Neuronal stem cell (in vitro differentiated cells): Measurements from ENCODE around the gene FAM163B.
A peak's percentile ranks its signal among the peaks of the same experiment; 100 is the strongest.

Experiments used
- DNase-seq: peaks from one replicate; pipeline ENCODE4 v3.0.0-alpha.2; 2013; ENCODE audit warnings: low spot score
- H2AFZ ChIP-seq: one replicate; pipeline ENCODE4 v1.6.1; 2013; ENCODE audit warnings: mild to moderate bottlenecking, low read length, inconsistent platforms
- H2AK5ac ChIP-seq: 2 replicates; pipeline ENCODE4 v1.6.1; 2013; ENCODE audit warnings: low read depth, mild to moderate bottlenecking, inconsistent platforms, low read length, moderate library complexity, mixed read lengths
- H2BK120ac ChIP-seq: 2 replicates; pipeline ENCODE4 v1.6.1; 2013; ENCODE audit warnings: low read depth, mild to moderate bottlenecking, inconsistent platforms, low read length, moderate library complexity, mixed read lengths
- H2BK12ac ChIP-seq: one replicate; pipeline ENCODE4 v1.6.1; 2013; ENCODE audit warnings: low read length, inconsistent platforms
- H2BK15ac ChIP-seq: 2 replicates; pipeline ENCODE4 v1.6.1; 2013; ENCODE audit warnings: mild to moderate bottlenecking, low read length, inconsistent platforms, mixed read lengths
- H2BK5ac ChIP-seq: one replicate; pipeline ENCODE4 v1.6.1; 2013; ENCODE audit warnings: inconsistent platforms, mild to moderate bottlenecking, low read length, moderate library complexity
- H3K14ac ChIP-seq: one replicate; pipeline ENCODE4 v1.6.1; 2013; ENCODE audit warnings: low read length, inconsistent platforms
- H3K18ac ChIP-seq: 2 replicates; pipeline ENCODE4 v1.6.1; 2013; ENCODE audit warnings: low read length, inconsistent platforms
- H3K23ac ChIP-seq: 2 replicates; pipeline ENCODE4 v1.6.1; 2013; ENCODE audit warnings: low read depth, mild to moderate bottlenecking, mixed read lengths, low read length, inconsistent platforms; ENCODE audit not compliant: poor library complexity
- H3K27ac ChIP-seq: replicated peaks from 3 replicates; pipeline ENCODE4 v1.5.1; 2013; ENCODE audit warnings: low read length, inconsistent platforms
- H3K27me3 ChIP-seq, 3 experiments: 2 replicates each; pipeline ENCODE4 v1.6.1; 2013; ENCODE audit warnings: low read length in 3 of 3, mild to moderate bottlenecking in 2 of 3, inconsistent platforms in 1 of 3, low read depth in 1 of 3, mixed read lengths in 1 of 3, moderate library complexity in 1 of 3; ENCODE audit not compliant: control insufficient read depth in 3 of 3, insufficient read depth in 3 of 3
- H3K36me3 ChIP-seq, 2 donors: replicated peaks in 1 of 2; 2 replicates each; pipeline ENCODE4 v1.6.1; 2013; ENCODE audit warnings: low read length in 2 of 2; ENCODE audit not compliant: control insufficient read depth in 2 of 2, insufficient read depth in 2 of 2
- H3K4ac ChIP-seq: 2 replicates; pipeline ENCODE4 v1.6.1; 2013; ENCODE audit warnings: inconsistent platforms, mild to moderate bottlenecking, low read length, moderate library complexity
- H3K4me1 ChIP-seq, 2 donors: 1 replicate in 1 of 2; 2 replicates in 1 of 2; pipeline ENCODE4 v1.6.1; 2013; ENCODE audit warnings: low read length in 2 of 2, low read depth in 1 of 2; ENCODE audit not compliant: control insufficient read depth in 2 of 2, insufficient read depth in 1 of 2
- H3K4me2 ChIP-seq: one replicate; pipeline ENCODE4 v1.6.1; 2013; ENCODE audit warnings: mild to moderate bottlenecking, low read length, inconsistent platforms; ENCODE audit not compliant: insufficient read depth, poor library complexity, severe bottlenecking
- H3K4me3 ChIP-seq, 2 donors: 2 replicates each; pipeline ENCODE4 v1.5.1; 2013; ENCODE audit warnings: low read length in 2 of 2, mild to moderate bottlenecking in 2 of 2, inconsistent platforms in 1 of 2, moderate library complexity in 1 of 2
- H3K79me1 ChIP-seq: one replicate; pipeline ENCODE4 v1.6.1; 2013; ENCODE audit warnings: low read depth, mild to moderate bottlenecking, inconsistent platforms, low read length, moderate library complexity
- H3K9ac ChIP-seq: one replicate; pipeline ENCODE4 v1.6.1; 2013; ENCODE audit warnings: mild to moderate bottlenecking, low read depth, low read length, inconsistent platforms; ENCODE audit not compliant: poor library complexity
- H3K9me3 ChIP-seq, 2 donors: replicated peaks in 1 of 2; 2 replicates each; pipeline versions ENCODE3 to v1.6.1; 2013; ENCODE audit warnings: low read length in 2 of 2, mild to moderate bottlenecking in 2 of 2, inconsistent platforms in 1 of 2, low read depth in 1 of 2, mixed read lengths in 1 of 2, moderate library complexity in 1 of 2; ENCODE audit not compliant: control insufficient read depth in 2 of 2, insufficient read depth in 1 of 2
- H4K8ac ChIP-seq: one replicate; pipeline ENCODE4 v1.6.1; 2013; ENCODE audit warnings: low read depth, mild to moderate bottlenecking, inconsistent platforms, low read length, moderate library complexity
- H4K91ac ChIP-seq: one replicate; pipeline ENCODE4 v1.6.1; 2013; ENCODE audit warnings: low read length, low read depth, mild to moderate bottlenecking, inconsistent platforms; ENCODE audit not compliant: poor library complexity
- WGBS, 2 donors: extraction: QIAGEN DNeasy Blood & Tissue Kit; methylation state at CpG; one replicate each; pipeline ENCODE4 v1.1.7; 2013; ENCODE audit warnings: missing lambda C conversion rate in 2 of 2, mixed read lengths in 1 of 2; ENCODE audit not compliant: insufficient read length in 2 of 2, insufficient replicate concordance in 1 of 2; ENCODE audit errors: extremely low coverage in 2 of 2; 5-methylcytosine and 5-hydroxymethylcytosine counted together

Gene FAM163B

GRCh38 chr9:133619791-133620190 is 10.6 kb upstream of the FAM163B start:
- Histone ChIP-seq H3K27ac (no peak overlapping the region), H3K4ac (no peak overlapping the region), H3K9me3 (no peaks in the 10 kb centered on the region), H2BK12ac (no peak overlapping the region), H3K18ac (no peak overlapping the region), H3K14ac (no peak overlapping the region), H3K4me2 (no peak overlapping the region), H3K4me1 (peaks cover 0 to under 1% of the 10 kb centered on the region in 2 donors), H2AFZ (no peak overlapping the region), H3K4me3 (no peak overlapping the region), H3K79me1 (no peaks in the 10 kb centered on the region), H4K91ac (no peak overlapping the region), H2BK15ac (no peak overlapping the region), H3K27me3 (peaks cover 0 to 61% (median 0%) of the 10 kb centered on the region in 3 experiments), H3K23ac (no peak overlapping the region), H2AK5ac (no peak overlapping the region), H4K8ac (no peak overlapping the region), H3K36me3 (no peaks in the 10 kb centered on the region), H3K9ac (no peak overlapping the region), H2BK120ac (no peak overlapping the region), H2BK5ac (no peak overlapping the region)
- WGBS, 2 donors, result no CpG with 5 or more reads among the region's 8 CpGs
- no peak for DNase-seq

DNA sequence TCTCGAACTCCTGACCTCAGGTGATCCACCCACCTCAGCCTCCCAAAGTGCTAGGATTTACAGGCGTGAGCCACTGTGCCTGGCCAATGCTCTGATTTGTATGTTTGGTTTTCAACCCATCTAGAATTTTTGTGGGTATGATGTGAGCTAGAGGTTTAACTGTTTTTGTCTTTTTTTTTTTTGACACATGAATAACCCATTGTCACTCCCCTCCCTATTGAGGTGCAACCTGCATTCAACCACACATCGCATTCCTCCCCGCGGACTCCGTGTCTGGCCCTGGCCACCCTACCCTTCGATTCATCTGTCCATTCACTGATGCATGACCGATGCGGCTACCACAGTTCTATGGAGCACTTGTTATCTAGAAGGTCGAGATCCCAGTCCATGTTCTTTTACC is 9.5 kb upstream of the FAM163B start:
- no peak overlapping the region for H3K23ac ChIP-seq
- no peak overlapping the region for H3K9ac ChIP-seq
- no peak overlapping the region for H3K4me2 ChIP-seq
- no peak overlapping the region for H3K4ac ChIP-seq
- no peak overlapping the region for H3K14ac ChIP-seq
- H3K79me1 ChIP-seq, result no peaks in the 10 kb centered on the region
- no peak overlapping the region for H2BK15ac ChIP-seq
- H4K8ac ChIP-seq, result no peak overlapping the region
- no peaks in the 10 kb centered on the region for H3K9me3 ChIP-seq
- no CpG with 5 or more reads among the region's 10 CpGs for WGBS, 2 donors
- no peaks in the 10 kb centered on the region for H3K36me3 ChIP-seq
- no peak overlapping the region for H3K27ac ChIP-seq
- H2AK5ac ChIP-seq, result no peak overlapping the region
- H2AFZ ChIP-seq, result no peak overlapping the region
- H2BK5ac ChIP-seq, result no peak overlapping the region
- H3K4me3 ChIP-seq, result no peak overlapping the region
- peaks cover 0 to 72% (median 0%) of the 10 kb centered on the region in 3 experiments for H3K27me3 ChIP-seq
- no peak for DNase-seq
- H2BK12ac ChIP-seq, result no peak overlapping the region
- H3K4me1 ChIP-seq, result peaks cover 3% of the 10 kb centered on the region in 2 donors
- H3K18ac ChIP-seq, result no peak overlapping the region
- no peak overlapping the region for H4K91ac ChIP-seq
- no peak overlapping the region for H2BK120ac ChIP-seq

- H3K18ac ChIP-seq, result no peak overlapping the region
- H3K4ac ChIP-seq, result no peak overlapping the region
- no peaks in the 10 kb centered on the region for H3K9me3 ChIP-seq
- WGBS, 2 donors, result no CpG with 5 or more reads among the region's 13 CpGs
- no peaks in the 10 kb centered on the region for H3K36me3 ChIP-seq
- no peak overlapping the region for H3K4me2 ChIP-seq
- H3K27ac ChIP-seq, result no peak overlapping the region
- no peaks in the 10 kb centered on the region for H3K79me1 ChIP-seq
- H2BK120ac ChIP-seq, result peak overlapping the region; percentile 11
- H3K4me3 ChIP-seq, result no peak overlapping the region
- no peak overlapping the region for H3K14ac ChIP-seq
- no peak overlapping the region for H2AK5ac ChIP-seq
- no peak overlapping the region for H2BK15ac ChIP-seq
- H3K23ac ChIP-seq, result no peak overlapping the region
- peaks cover 3% of the 10 kb centered on the region in 2 donors for H3K4me1 ChIP-seq
- H2AFZ ChIP-seq, result no peak overlapping the region
- no peak overlapping the region for H4K8ac ChIP-seq
- H2BK12ac ChIP-seq, result no peak overlapping the region
- H4K91ac ChIP-seq, result no peak overlapping the region
- peaks cover 0 to 82% (median 0%) of the 10 kb centered on the region in 3 experiments for H3K27me3 ChIP-seq
- no peak overlapping the region for H2BK5ac ChIP-seq
- no peak for DNase-seq
- no peak overlapping the region for H3K9ac ChIP-seq
Measured at GRCh38 chr9:133616643-133617405, 7.6 kb upstream of the FAM163B start.

GRCh38 chr9:133615606-133616188 is 6.5 kb upstream of the FAM163B start:
- H3K14ac ChIP-seq, result peak overlapping the region; percentile 9
- peak overlapping the region in 1 of 2 donors; percentile 31 for H3K4me3 ChIP-seq
- H3K4ac ChIP-seq, result no peak overlapping the region
- no peaks in the 10 kb centered on the region for H3K36me3 ChIP-seq
- DNase-seq, result no peak
- no peak overlapping the region for H4K8ac ChIP-seq
- H2BK5ac ChIP-seq, result no peak overlapping the region
- H2AFZ ChIP-seq, result no peak overlapping the region
- no peak overlapping the region for H3K23ac ChIP-seq
- H2BK12ac ChIP-seq, result no peak overlapping the region
- peaks cover 0 to 87% (median 0%) of the 10 kb centered on the region in 3 experiments for H3K27me3 ChIP-seq
- H2AK5ac ChIP-seq, result no peak overlapping the region
- no CpG with 5 or more reads among the region's 13 CpGs for WGBS, 2 donors
- H3K79me1 ChIP-seq, result no peaks in the 10 kb centered on the region
- H3K18ac ChIP-seq, result peak overlapping the region; percentile 5
- H3K9me3 ChIP-seq, result no peaks in the 10 kb centered on the region
- no peak overlapping the region for H3K4me2 ChIP-seq
- no peak overlapping the region for H3K9ac ChIP-seq
- H2BK15ac ChIP-seq, result no peak overlapping the region
- no peak overlapping the region for H2BK120ac ChIP-seq
- H3K27ac ChIP-seq, result no peak overlapping the region
- peaks cover 3% of the 10 kb centered on the region in 2 donors for H3K4me1 ChIP-seq
- no peak overlapping the region for H4K91ac ChIP-seq
